ENCODE data around the gene SORCS2.

SORCS2 gene

GRCh38 chr4:7684294-7684693 lies 492.0 kb downstream of the SORCS2 start:
- FAIRE-seq: no peak

- no peak for FAIRE-seq
Observed at GRCh38 chr4:7686070-7686870, 493.9 kb downstream of the SORCS2 start.

DNA sequence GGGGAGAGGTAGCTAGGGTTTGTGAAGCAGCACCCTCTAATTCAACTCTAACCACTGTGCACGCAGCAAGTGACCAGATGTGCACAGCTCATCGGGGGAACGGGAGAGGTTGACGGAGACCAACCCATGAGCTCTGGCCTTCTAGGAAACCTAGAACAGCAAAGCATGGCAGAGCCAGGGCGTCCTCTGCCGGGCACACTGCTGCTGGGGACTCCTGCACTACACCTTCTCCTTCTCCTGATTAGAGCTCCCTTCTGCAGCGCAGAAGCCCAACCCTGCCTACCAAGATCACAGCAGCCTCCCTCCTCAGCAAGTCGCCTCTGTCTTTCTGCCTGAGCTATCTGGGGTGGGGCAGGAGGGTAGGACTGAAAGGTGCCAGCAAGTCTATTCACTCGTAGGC lies 494.7 kb downstream of the SORCS2 start:
- FAIRE-seq: no peak

DNA sequence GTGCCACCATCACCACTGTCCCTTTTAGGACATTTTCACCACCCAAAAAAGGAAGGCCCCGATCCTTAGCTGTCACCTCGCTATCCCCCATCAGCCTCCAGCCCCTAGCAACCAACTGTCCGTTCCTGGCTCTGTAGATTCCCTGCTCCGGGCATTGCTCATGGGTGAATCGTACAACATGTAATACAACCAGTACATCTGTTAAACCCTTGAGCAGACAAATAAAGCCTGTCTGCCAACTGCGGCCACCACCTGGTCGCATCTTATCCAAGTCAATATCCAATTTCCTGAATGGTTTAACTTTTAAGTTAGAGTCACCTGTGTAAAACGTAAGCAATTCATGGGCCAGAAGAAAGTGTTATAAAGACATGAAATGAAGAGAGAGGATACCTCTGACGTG lies 495.5 kb downstream of the SORCS2 start:
- FAIRE-seq: no peak

GRCh38 chr4:7689773-7690693 lies 497.7 kb downstream of the SORCS2 start:
- no peak for FAIRE-seq

DNA sequence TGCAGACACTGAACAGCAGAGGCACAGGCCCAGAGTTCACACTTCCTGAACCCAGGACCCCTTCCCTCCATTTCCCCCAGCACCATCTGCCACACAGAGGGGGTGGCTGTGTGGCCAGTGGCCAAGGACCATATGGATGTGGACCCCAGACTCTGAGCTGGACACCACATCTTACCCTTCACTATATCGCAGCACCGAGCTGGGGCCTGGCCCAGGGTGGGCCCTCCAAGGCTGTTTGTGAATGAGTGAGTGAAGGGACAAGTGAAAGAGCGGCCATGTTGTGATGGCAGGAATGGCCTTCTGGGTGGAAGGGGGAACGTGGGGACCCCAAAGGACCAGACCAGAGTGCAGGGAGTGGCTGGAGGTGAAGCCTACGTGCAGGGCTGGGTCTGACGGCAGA lies 498.7 kb downstream of the SORCS2 start:
- FAIRE-seq: no peak

DNA sequence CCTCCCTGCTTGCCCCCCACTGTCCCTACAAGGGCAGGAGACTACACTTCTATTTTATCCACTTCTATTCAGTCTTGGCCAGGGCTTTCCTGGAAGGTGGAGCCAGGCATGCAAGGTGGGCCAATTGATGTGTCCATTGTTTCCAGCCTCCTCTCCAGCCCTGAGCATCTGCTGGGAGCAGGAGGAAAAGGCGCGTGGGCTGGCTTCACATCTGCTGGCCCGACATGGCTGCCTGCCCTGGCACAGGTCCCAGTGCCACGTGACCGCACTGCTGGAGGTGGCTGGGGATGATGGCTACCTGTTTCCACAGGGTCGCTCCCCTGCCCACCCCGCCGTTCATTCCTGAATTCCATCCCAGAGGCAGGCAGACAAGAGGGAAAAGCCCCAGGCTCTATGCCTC lies 499.6 kb downstream of the SORCS2 start:
- FAIRE-seq: no peak

GRCh38 chr4:7692451-7693236 lies 500.3 kb downstream of the SORCS2 start:
- FAIRE-seq: no peak

DNA sequence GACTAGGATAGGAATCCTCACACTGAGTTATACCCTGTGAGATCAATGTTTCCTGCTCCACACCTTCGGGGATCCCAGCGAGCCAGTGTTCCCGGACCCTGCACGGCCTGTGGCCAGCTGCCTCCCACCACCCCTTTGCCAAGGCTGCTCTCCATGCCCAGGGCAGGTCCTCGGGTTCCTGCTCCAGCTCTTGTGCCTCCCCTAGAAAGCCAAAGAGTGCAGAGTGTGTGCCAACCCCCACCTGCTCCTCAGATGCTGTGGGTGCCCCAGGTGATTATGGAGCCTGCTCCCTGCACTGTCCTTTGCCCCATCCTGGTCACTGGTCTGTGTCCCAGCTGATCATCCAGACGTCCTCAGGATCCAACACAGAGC lies 500.9 kb downstream of the SORCS2 start:
- FAIRE-seq: no peak

- FAIRE-seq: no peak
Observed at GRCh38 chr4:7693711-7694110, 501.4 kb downstream of the SORCS2 start.

GRCh38 chr4:7694324-7694723 lies 502.0 kb downstream of the SORCS2 start:
- FAIRE-seq: no peak

- no peak for FAIRE-seq
Observed at GRCh38 chr4:7697343-7697742, 505.0 kb downstream of the SORCS2 start.

DNA sequence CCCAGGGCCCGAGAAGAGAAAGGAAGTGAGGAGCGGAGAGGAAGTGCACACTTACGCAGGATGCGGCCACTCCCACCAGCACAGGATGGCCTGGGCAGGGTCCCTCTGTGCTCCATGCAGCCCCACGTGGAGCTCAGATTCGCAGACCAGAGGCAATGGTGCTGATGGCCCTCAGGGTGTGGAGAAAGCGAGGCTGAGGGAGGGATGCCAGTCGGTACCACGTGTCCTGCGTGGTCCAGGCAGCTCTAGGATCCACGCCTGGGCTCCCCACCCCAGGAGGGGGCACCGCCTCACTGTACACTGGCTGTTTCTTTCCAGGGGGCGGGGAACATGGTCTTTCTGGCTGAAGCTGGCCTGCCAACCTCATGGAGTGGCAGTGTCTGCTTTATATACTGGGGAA lies 505.5 kb downstream of the SORCS2 start:
- no peak for FAIRE-seq

DNA sequence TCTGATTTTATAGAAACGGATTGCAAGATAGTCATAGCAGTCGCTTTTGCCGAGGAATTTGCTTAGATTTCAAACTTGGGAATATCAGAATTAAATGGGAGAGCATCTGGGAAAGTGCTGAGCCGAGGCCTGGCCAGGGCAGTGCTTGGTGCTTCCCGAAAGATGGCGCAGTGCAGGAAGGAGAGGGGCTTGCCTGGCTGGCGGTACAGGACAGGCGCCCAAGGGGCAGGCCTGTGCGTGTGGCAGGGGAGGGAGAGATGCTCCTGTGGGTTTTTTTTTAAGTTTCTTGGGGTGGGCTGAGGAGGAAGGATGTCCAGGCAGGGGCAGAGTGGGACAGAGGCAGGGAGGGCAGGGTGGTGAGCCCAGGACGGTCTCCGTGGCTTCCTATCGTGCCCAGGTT lies 506.2 kb downstream of the SORCS2 start:
- FAIRE-seq: no peak

GRCh38 chr4:7699031-7699430 lies 506.7 kb downstream of the SORCS2 start:
- no peak for FAIRE-seq

GRCh38 chr4:7699825-7700224 lies 507.5 kb downstream of the SORCS2 start:
- FAIRE-seq: no peak

DNA sequence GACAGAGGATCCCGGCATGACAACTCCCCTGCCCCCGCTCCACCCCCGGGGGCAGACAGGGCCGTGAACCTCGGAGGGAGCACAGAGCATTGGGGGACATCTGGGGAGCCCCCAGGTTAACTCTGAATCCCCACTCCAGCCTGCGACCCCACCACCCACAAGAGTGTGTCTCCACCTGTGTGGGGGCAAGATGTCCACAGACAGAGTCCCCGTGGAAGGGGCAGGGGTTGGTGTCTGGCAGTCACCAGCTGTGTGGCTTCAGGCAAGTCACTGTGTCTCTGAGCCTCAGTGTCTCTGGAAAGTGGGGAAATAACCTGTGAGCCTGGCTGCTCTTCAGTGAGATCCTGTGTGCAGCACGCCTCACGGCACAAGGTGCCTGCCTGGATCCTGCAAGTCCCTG lies 508.3 kb downstream of the SORCS2 start:
- no peak for FAIRE-seq

- FAIRE-seq: no peak
Observed at GRCh38 chr4:7701866-7702649, 509.7 kb downstream of the SORCS2 start.

- FAIRE-seq: no peak
Observed at GRCh38 chr4:7703688-7704087, 511.4 kb downstream of the SORCS2 start.

DNA sequence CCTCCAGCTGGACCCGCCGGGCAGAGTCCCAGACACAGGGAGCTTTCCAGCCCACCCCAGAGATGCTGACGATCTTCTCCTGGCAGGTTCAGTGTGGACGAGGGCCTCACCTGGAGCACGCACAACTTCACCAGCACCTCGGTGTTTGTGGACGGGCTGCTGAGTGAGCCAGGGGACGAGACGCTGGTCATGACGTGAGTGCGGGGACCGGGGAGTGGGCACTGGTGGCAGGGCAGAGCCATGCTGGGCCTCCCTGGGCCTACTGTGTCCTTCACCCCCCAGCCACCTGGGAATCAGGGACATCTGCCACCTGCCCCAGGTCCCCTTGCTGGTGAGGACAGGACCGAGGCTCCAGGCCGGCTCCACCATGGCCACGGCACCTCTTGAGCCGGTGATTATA lies 511.8 kb downstream of the SORCS2 start:
- FAIRE-seq: no peak

DNA sequence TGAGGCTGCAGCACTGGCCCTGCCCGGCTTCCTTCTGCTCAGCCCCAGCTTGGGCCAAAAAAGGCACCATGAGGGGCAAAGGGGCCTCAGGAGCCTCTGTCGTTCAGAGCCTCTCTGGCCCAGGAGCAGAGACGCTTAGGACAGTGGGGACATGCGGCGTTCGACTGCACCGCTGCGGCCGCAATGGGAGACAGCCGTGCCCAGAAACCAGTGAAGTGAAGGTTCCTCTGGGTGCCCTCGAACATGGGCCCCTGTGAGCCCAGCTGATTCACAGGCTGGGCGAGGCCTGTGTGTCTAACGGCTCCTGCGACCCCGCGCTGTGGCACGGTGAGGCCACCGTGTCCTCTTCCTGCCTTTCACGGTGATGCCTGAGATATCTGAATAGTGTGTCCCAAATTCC lies 512.3 kb downstream of the SORCS2 start:
- no peak for FAIRE-seq

GRCh38 chr4:7705062-7705461 lies 512.7 kb downstream of the SORCS2 start:
- no peak for FAIRE-seq

DNA sequence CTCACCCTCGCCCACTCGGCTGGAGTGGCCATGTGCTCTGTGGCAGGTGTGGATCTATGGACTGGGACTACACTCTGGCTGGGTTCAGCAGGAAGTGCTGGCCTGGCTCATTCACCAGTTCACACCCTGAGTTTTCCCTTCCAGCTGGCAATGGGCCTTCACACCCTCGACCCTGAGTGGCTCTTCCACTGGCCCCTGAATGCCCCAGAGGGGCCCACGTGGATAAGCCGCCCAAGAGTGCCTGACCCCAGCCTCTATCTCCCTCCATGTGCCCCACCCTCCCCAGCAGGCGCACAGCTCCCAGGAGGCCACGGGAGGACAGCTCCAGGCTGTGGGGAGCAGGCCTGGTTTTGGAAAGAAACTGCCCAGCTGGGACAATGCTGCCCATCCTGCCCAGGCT lies 513.3 kb downstream of the SORCS2 start:
- no peak for FAIRE-seq

All from islet of Langerhans (tissue), 1 donor.